ENCODE data around the gene VKORC1L1.

VKORC1L1 gene

DNA sequence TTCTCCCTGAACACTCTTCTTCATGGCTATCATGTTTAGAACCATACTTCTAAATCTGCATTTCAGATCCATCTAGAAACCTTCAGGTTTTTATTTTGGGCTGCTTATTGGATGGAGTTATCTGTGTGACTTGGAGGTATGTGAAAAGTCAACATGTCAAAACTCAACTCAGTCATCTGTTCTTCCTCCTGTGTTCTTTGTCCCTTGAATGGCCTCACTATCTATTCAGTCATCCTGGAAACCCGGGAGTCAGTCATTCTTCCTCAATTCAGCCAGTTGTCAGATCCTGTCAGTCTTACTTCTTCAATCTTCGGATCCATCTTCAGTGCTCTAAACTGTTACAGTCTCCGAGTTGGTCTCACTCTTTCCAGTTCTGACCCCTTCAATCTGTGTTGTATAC lies 52.2 kb downstream of the VKORC1L1 start:
- TF ChIP-seq ZFP3 (CRISPR knock-in tag; IDR thresholded peaks at IDR 0.05) (no peak), SNAI2 (CRISPR knock-in tag; IDR thresholded peaks at IDR 0.05) (no peak), PPARA (CRISPR knock-in tag; IDR thresholded peaks at IDR 0.05; ENCODE audit: borderline replicate concordance) (no peak), TSHZ2 (CRISPR knock-in tag; IDR thresholded peaks at IDR 0.05) (no peak), ARNTL (CRISPR knock-in tag; IDR thresholded peaks at IDR 0.05; ENCODE audit: borderline replicate concordance, low read depth) (no peak), ZNF8 (CRISPR knock-in tag; IDR thresholded peaks at IDR 0.05) (no peak), BACH2 (CRISPR knock-in tag; IDR thresholded peaks at IDR 0.05; ENCODE audit: borderline replicate concordance) (no peak), ESRRG (CRISPR knock-in tag; IDR thresholded peaks at IDR 0.05) (no peak), CSDC2 (CRISPR knock-in tag; IDR thresholded peaks at IDR 0.05) (no peak), OSR1 (CRISPR knock-in tag; IDR thresholded peaks at IDR 0.05) (no peak), POU6F1 (CRISPR knock-in tag; IDR thresholded peaks at IDR 0.05; ENCODE audit: borderline replicate concordance, low read depth) (no peak), ZFP30 (CRISPR knock-in tag; IDR thresholded peaks at IDR 0.05) (no peak)
- TF ChIP-seq, protein P1, sequence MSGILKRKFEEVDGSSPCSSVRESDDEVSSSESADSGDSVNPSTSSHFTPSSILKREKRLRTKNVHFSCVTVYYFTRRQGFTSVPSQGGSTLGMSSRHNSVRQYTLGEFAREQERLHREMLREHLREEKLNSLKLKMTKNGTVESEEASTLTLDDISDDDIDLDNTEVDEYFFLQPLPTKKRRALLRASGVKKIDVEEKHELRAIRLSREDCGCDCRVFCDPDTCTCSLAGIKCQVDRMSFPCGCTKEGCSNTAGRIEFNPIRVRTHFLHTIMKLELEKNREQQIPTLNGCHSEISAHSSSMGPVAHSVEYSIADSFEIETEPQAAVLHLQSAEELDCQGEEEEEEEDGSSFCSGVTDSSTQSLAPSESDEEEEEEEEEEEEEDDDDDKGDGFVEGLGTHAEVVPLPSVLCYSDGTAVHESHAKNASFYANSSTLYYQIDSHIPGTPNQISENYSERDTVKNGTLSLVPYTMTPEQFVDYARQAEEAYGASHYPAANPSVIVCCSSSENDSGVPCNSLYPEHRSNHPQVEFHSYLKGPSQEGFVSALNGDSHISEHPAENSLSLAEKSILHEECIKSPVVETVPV (CRISPR knock-in tag; IDR thresholded peaks at IDR 0.05), result no peak
- TF ChIP-seq, protein P2, sequence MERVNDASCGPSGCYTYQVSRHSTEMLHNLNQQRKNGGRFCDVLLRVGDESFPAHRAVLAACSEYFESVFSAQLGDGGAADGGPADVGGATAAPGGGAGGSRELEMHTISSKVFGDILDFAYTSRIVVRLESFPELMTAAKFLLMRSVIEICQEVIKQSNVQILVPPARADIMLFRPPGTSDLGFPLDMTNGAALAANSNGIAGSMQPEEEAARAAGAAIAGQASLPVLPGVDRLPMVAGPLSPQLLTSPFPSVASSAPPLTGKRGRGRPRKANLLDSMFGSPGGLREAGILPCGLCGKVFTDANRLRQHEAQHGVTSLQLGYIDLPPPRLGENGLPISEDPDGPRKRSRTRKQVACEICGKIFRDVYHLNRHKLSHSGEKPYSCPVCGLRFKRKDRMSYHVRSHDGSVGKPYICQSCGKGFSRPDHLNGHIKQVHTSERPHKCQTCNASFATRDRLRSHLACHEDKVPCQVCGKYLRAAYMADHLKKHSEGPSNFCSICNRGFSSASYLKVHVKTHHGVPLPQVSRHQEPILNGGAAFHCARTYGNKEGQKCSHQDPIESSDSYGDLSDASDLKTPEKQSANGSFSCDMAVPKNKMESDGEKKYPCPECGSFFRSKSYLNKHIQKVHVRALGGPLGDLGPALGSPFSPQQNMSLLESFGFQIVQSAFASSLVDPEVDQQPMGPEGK (CRISPR knock-in tag; IDR thresholded peaks at IDR 0.05; ENCODE audit: borderline replicate concordance), result no peak
- no peak for ATAC-seq

- TF ChIP-seq ZNF8 (CRISPR knock-in tag; IDR thresholded peaks at IDR 0.05) (peak; percentile 52), GLIS3 (CRISPR knock-in tag; IDR thresholded peaks at IDR 0.05) (no peak)
- no peak for ATAC-seq
Measured at GRCh38 chr7:65926588-65926987, 53.7 kb downstream of the VKORC1L1 start.

GRCh38 chr7:65927489-65928448 lies 54.9 kb downstream of the VKORC1L1 start:
- ATAC-seq, result no peak
- no peak for TF ChIP-seq ZFP30 (CRISPR knock-in tag; IDR thresholded peaks at IDR 0.05)
- TF ChIP-seq ZNF70 (CRISPR knock-in tag; IDR thresholded peaks at IDR 0.05), result no peak
- no peak for TF ChIP-seq TSHZ2 (CRISPR knock-in tag; IDR thresholded peaks at IDR 0.05)
- TF ChIP-seq ESRRG (CRISPR knock-in tag; IDR thresholded peaks at IDR 0.05), result no peak
- no peak for TF ChIP-seq BACH2 (CRISPR knock-in tag; IDR thresholded peaks at IDR 0.05; ENCODE audit: borderline replicate concordance)
- TF ChIP-seq TOX (CRISPR knock-in tag; IDR thresholded peaks at IDR 0.05; ENCODE audit: borderline replicate concordance), result no peak
- TF ChIP-seq ZFP3 (CRISPR knock-in tag; IDR thresholded peaks at IDR 0.05), result no peak

Measured in SK-N-SH treated with all-trans-retinoic acid at 6 μM for 48 hours (cell line).